Thyroid gland (tissue), 4 donors: ENCODE results near the gene RAB11FIP3.

Source experiments
- POLR2A ChIP-seq, 2 donors: fragments of 450-650 bp; IDR thresholded peaks; one replicate each; pipeline ENCODE4 v1.6.1; 2017; ENCODE audit warnings: antibody characterized with exemption in 2 of 2, mild to moderate bottlenecking in 2 of 2, moderate library complexity in 1 of 2
- TF ChIP-seq, protein P1 (sequence below), 6 experiments: fragments of 200-600 bp in 3 of 6; fragments of 450-650 bp in 3 of 6; sonication (generic) in 3 of 6; IDR thresholded peaks; one replicate each; pipeline ENCODE4 v1.5.1; 2016 to 2019; ENCODE audit warnings: antibody characterized with exemption in 6 of 6, mild to moderate bottlenecking in 2 of 6, inconsistent platforms in 1 of 6, moderate library complexity in 1 of 6

DNA sequence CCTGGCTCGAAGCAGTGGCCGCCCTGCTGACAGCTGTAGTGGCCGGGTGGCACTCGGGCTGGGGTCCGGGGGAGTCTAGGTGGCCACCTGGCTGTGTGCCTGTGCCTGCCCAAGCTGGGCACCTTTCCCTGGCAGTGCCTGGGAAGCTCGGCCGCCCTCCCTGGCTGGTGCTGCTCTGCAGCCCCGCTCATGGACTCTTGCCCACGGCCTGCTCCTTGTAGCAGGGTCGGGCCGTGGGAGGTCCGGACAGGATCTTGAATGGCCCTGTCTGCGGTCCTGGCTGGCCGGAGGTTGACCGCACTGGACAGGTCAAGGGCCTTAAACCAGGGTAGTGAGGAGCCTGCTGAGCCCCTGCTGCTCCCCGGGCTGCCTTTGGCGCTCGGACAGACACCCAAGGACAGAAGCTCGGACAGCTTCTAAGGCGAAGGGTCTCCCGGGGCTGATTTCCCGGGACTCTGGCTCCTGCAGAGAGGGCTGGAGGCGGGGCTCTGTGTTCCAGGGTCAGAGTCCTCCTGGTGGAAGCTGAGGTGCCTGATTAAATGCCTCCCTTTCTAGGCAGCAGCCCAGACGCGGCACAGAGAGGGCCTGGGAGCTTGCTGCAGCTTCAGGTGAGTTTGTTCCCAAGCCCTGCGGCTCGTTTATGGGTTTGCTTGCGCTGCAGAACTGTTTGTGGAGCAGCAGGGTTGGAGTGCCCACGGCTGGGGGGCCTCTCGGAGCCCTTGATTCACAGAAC lies 108.1 kb downstream of the RAB11FIP3 start:
- TF ChIP-seq, protein P1, sequence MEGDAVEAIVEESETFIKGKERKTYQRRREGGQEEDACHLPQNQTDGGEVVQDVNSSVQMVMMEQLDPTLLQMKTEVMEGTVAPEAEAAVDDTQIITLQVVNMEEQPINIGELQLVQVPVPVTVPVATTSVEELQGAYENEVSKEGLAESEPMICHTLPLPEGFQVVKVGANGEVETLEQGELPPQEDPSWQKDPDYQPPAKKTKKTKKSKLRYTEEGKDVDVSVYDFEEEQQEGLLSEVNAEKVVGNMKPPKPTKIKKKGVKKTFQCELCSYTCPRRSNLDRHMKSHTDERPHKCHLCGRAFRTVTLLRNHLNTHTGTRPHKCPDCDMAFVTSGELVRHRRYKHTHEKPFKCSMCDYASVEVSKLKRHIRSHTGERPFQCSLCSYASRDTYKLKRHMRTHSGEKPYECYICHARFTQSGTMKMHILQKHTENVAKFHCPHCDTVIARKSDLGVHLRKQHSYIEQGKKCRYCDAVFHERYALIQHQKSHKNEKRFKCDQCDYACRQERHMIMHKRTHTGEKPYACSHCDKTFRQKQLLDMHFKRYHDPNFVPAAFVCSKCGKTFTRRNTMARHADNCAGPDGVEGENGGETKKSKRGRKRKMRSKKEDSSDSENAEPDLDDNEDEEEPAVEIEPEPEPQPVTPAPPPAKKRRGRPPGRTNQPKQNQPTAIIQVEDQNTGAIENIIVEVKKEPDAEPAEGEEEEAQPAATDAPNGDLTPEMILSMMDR (IDR thresholded peaks at IDR 0.05), result no peak
- TF ChIP-seq POLR2A (IDR thresholded peaks at IDR 0.05), result no peak
